Measurements from ENCODE around the gene CTDNEP1.

CTDNEP1 gene

DNA sequence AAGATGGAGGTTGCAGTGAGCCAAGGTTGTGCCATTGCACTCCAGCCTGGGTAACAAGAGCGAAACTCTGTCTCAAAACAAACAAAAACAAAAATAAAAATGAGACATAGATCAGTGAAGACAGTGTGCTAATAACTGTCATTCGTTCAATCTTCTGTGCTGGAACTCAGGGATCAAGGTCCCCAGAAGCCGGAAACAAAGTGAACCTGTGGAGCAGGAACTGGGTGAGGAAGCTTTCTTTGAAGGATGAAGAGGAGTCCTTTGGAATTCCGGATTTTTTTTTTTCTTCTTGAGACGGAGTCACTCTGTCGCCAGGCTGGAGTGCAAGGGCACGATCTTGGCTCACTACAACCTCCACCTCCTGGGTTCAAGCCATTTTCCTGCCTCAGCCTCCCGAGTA, 27.9 kb upstream of the CTDNEP1 start:
- DNase-seq (ENCODE audit: low read depth), result no peak

DNA sequence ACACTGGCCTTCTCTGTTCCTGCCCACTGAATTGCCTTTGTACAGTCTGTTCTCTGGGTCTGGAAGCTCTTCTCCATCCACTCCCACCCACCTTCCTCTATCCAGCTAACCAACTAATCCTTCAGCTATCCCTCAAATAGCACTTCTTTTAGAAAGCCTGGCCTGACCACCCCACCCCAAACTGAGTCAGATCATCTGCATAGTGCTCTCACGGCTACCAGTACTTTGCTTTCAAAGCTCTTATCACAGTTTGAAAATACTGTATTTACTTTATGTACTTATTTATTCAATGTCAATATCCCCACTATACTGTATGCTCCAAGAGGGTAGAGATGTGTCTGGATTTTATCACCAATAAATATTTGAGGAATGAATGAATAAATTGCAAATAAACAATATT, 15.2 kb upstream of the CTDNEP1 start:
- no peak for DNase-seq (ENCODE audit: low read depth)

DNA sequence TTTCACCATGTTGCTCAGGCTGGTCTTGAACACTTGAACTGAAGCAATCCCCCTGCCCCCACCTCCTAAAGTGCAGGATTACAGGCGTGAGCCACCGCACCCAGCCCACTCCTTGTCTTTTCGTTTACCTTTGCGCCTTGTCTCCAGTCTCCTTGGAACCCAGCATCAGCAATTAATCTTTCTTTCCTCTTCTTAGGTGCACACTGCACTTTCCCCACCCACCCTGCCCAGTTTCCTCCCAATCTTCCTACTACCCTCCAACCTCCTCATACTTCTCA, 12.2 kb upstream of the CTDNEP1 start:
- no peak for DNase-seq (ENCODE audit: low read depth)

DNA sequence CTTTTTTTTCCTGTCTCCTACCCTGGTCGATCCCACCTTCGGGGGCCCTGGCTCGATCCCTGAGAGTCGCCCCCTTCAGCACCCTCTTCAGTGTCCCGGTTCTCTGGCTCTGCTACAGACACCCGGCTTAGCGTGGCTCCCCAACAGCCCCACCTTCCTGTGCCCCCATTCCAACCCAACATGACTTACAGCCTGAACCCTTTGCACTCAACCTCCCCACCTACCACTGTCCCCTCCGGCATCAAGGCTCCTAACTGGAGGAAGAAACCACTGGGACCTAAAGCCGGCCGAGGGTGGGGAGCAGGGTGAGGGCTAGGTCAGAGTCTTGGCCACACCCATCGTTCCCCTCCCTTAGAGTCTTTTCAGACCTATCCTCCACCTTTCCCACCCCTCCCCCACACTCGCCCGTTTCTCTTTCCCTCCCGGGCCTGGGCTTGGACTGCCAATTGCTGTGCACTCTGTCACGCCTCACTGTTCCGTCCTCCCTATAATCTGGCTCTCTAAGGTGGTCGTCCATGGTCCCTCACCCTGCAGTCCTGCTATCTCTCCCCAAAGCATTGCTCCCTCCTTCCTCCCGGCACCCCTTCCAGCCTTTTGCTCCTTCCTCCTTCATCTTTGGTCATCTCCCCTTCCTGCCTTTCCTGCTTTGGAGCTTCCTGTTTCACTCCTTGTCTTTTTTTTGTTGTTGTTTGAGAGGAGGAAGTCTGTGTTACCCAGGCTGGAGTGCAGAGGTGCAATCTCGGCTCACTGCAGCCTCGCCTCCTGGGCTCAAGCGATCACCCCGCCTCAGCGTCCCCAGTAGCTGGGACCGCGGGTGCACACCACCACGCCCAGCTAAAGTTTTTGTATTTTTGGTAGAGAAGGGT, 11.6 kb upstream of the CTDNEP1 start:
- DNase-seq (ENCODE audit: low read depth), result no peak

DNA sequence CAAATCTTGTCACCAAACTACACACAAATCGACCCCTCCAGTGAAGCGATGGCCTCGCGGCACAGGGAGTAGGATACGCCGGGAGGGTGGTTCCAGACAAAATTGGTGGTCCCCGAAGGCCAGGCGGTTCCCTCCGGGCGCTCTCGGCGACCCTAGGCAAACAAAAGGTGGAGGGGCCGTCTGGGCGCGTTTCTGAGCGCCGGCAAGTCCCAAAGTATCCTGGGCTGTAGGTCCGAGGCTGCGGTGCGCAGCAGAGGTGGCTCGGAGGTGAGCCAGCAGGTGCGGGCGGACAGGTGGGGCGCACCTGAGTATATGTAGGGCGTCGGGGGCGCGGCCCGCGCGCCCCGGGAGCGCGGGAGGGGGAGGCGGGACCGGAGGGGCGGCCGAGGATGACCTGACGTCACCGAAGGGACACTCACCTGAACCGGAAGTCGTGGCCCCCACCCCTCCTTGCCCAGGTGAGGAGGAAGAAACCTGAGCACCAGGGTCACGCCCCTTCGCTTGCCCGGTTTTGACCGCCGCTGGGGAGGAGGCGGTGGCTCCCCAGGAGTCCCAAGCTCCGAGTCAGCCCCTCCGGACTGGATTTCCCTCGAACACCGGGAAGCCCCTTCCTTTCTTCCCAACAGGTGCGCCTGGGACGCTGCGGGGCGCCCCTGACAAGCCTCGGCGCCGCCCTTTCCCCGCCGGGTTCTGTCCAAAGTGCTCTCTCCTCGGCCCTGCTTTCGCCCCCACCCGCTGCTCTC, 10.8 kb upstream of the CTDNEP1 start, which contains the start of gene CLDN7:
CLDN7 (minus strand) TSS at position 287 of the 743 bp plus-strand sequence. CDS start 435 bp downstream, outside the sequence.
- no peak for DNase-seq (ENCODE audit: low read depth)

DNA sequence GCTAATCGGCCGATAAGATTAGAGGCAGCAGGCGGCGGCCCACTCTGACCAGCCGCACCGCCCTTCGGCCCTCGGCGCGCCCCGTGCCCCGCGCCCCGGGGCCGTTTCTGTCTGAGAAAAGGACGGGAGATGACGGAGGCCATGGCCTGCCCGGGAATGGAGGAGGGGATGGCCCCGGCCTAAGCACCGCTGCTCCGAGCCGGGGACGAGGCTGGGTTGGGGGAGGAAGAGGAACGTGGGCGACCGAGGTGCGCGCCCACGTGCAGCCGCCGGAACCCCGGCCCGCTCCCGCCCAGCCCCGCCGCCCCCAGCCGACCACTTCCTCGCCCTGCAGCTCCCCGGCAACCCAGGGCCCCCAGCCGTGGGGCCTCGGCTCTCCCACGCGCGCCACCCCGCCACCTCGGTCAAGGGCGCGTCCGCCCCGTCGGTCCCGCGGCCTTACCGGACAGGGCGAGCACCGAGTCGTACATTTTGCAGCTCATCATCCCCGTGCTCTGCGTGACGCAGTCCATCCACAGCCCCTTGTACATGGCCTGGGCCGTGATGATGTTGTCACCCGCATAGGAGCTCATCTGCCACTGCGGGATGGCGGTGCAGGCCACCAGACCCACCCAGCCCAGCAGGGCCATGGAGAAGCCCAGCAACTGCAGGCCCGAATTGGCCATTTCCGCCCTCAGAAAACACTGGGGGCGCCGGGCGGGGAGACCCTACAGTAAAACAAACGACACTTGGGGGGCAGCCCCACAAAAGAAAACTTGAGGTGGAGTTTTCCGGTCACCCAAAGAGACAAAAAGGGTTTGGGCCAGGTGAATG, 10.1 kb upstream of the CTDNEP1 start:
- no peak for DNase-seq (ENCODE audit: low read depth)

DNA sequence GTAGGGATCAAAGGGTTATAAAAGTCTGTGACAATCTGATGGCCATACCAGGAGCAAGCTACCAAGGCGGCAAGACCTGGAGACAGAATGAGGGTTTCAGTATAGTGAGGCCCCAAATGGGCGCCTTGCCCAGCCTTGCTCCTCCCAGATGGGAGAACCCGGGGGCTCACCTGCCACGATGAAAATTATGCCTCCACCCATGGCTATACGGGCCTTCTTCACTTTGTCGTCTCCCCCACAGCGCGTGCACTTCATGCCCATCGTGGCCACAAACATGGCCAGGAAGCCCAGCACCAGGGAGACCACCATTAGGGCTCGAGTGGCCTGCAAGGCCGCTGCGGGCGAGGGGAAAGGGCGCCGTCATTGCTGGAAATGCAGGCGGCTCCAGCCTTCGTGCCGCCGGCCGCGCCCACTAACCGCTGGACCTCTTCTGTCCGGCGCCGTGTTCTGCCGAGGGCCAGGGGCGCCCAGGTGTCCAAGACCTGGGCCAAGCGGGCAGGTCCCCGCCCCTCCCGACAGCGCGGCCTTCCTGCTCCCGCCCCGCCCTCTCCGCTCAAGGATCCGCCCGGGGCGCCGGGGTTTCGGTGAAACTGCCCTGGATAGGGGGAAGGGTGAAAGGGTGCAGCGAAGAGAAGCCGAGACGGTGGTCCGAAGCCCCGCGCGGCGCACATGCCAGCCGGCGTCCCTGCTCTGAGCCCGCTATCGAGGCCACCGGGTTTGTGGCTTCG, 9.3 kb upstream of the CTDNEP1 start:
- no peak for DNase-seq (ENCODE audit: low read depth)

DNA sequence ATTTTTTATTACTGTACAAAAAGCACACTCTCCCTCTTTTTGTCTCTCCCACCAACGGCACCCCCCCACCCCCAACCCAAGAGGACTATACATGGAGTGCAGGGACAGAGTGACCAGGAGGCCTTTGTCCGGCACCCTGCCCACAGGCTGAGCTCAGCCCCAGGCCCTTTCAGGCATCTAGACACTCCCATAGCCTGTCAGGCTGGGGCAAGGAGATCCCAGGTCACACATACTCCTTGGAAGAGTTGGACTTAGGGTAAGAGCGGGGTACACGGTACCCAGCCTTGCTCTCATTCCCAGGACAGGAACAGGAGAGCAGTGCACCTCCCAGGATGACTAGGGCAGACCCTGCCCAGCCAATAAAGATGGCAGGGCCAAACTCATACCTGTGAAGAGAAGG, 8.6 kb upstream of the CTDNEP1 start:
- DNase-seq (ENCODE audit: low read depth), result no peak

DNA sequence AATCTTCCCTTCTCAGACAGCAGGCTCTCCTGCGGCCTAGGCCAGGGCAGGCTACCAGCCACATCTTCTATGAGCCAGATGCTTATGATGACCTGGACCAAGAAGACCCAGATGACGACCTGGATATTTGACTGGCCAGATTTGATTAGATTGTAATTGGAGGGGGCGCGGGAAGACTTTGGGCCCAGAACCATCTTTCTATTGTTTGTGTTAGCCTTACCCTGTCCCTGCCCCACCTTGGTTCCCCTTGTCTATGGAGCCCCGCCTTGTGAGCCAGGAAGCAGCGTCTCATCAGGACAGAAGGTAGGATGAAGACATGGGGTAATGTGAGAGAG, 8.0 kb upstream of the CTDNEP1 start:
- DNase-seq (ENCODE audit: low read depth), result no peak

DNA sequence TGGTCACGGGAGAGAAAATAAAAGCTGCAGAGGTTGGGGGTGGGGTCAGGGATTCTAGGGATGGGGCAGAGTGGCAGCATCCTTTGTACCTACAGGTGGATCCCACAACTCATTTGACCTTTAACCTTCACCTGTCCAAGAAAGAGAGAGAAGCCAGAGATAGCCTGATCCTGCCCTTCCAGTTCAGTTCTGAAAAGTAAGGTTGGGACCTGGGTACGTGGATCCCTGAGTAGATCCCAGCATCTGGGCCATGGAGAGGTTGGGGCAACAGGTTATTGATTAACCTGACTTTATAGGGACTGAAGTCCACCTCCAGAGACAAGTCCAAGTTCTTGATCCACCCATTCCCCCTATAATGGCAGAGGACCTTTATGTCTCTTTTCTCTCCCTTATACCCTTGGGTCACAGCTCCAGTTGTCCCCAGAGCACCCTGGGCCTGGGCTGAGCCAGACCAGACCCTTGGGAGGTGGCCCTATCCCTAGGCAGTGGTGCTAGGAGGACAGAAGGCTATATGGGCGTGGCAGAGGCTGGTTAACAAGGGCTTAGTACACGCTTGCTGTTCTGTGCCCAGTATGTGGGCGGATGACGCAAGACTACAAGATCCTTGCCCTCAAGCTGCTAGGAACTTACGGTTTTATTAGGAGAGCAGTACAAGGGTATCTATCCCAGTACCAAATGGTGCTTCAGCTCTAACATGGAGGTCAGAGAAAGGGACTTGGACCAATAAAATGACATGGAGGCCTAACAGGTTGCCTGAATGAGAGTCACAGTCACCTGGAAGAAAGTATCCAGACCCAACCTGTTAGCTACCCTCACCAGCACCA, 7.4 kb upstream of the CTDNEP1 start:
- DNase-seq (ENCODE audit: low read depth), result no peak

DNA sequence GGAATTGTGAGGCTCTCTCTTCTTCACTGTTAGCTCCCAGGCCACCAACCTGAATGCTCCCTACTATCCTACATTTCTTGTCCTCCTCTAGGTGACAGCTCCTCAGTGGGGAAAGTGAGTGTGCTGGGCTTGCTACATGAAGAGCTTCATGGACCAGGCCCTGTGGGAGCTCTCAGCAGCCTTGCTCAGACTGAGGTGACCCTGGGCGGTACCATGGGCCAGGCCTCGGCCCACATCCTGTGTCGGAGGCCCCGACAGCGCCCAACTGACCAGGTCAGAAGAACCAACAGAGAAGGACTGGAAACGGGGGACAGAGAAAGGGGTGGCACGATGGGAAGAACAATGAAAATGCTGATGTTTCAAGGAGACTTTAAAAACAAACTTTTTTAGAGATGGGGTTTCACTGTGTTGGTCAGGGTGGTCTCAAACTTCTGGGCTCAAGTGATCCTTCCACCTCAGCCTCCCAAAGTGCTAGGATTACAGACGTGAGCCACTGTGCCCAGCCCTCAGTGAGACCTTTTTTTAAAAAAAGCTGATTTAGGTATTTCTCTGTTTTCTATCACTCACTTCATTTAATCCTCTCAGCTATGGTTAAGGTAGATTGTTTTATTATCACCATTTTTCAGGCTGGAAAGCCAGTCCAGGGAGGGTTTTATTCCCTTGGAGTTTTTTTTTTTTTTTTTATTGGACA, 5.4 kb upstream of the CTDNEP1 start:
- no peak for DNase-seq (ENCODE audit: low read depth)

DNA sequence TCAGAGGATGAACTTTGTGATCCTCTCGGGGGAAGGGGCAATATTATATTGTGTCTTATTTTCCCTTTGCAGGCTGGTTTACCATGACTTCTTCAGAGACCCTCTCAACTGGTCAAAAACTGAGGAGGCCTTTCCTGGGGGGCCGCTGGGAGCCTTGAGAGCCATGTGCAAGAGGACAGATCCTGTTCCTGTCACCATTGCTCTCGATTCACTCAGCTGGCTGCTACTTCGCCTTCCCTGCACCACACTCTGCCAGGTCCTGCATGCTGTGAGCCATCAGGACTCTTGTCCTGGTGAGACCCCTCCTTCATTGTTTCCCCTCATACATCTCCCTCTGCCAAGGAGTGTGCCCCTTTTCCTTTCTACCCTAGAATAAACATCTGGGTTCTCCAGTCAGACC, 3.0 kb upstream of the CTDNEP1 start:
- DNase-seq (ENCODE audit: low read depth), result no peak

DNA sequence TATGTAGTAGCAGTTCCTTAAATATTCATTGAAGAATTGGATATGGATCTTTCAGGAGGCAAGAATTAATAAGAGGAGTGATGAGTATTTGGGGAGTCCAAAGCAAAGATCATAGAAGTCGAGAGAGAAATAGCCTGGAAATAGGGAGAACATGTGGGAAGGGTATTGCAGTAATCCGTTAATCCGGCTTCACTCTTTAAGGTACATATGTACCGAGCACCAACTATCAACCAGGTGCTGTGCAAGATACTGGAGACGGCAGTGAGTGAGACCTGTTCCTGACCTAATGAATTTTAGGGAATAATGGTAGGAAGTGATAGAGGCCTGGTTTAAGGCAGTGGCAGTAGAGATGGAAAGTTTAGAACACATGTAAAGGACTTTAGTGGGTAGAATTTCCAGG, 1.5 kb upstream of the CTDNEP1 start:
- no peak for DNase-seq (ENCODE audit: low read depth)

DNA sequence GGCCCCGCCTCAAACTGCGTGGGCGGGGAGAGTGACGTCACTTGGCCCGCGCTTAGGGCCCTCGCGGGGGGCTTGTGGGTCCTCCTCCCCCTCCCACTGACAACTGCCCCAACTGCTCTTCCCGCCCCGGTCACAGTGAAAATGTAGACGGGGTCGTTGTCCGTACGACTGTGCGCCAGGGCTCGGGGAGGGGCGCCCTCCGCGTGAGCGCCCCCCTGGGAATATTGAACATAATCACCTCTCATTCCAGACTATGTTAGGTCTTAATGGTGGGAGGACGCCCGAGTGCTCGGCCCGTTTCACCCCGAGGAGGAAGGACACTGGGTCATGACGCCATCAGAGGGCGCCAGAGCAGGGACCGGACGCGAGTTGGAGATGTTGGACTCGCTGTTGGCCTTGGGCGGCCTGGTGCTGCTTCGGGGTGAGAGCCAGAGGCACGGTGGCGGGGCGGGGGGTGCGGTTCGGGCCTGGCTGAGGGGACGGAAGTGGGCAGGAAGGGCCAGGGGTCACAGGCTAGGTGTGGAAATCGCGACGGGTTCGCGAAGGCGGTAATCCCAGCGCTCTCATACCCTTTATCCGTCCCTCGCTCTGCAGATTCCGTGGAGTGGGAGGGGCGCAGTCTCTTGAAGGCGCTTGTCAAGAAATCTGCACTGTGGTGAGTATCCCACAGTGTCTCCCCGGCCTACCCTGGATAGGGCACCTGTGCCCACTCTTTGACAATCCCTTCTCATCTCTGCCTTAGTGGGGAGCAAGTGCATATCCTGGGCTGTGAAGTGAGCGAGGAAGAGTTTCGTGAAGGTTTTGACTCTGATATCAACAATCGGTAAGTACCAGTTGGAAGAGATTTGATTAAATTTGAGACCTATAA, 876 bp upstream of the CTDNEP1 start, which contains the start of gene ELP5:
ELP5 (plus strand) TSS at position 40 of the 868 bp plus-strand sequence; CDS start at position 376, 336 bp downstream.
- peak; percentile 80 for DNase-seq (ENCODE audit: low read depth)

DNA sequence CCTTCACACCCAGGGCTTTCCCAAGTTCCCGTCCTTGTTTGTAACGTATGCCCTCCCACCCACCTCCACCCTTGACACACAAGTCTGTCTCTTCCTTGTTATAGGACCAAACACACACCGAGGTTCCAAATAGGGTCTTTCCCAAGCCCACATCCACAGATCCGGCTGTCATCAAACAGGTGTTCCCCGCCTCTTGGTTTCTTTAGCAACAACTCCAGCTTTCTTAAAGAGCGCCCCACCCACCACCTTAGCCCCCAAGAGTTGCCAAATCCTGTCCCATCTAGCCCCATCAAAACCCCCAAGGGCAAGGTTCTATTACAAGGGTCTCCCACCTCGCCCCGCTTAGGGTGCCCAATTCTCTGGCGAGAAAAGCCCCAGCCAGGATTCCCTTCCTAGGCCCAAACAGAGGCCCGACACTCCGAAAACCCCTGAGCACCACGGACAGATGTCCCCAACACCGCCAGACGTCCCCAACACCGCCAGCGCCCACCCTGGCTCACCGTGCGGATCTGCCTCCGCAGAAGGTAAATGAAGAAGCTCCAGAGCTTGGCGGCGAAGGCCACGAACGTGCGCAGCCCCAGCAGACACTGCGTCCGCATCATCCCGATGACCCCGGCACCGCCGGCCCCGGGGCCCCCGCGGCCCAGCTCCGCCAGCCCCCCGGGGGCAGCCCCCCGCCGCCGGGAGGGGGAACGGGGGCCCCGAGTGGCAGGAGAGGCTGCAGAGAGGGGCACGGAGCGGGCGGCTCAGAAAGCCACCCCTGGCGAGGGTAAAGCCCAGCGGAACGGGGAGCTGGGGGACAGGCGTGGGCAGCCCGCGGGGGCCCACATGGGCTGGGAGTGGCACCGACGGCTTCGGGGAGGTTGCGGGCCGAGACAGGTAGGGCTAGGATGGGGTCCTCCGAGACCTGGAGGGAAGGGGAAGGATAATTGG, 573 bp downstream of the CTDNEP1 start:
- DNase-seq (ENCODE audit: low read depth), result no peak

DNA sequence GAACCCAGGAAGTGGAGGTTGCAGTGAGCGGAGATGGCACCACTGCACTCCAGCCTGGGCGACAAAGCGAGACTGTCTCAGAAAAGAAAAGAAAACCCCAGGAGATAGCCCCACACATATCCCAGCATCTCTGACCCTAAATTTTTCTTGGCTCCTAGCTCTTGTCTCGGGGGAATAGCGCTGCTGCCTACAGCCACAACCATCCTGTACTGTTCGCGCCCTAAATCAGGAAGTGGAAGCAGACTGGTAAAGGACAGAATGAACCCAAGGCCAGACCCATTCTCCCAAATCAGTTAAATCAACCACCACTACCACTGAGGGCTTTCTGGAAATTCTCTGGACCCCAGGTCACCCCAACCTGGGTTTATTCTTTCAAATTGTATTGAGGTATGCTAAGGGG, 1.7 kb downstream of the CTDNEP1 start:
- DNase-seq (ENCODE audit: low read depth), result no peak

DNA sequence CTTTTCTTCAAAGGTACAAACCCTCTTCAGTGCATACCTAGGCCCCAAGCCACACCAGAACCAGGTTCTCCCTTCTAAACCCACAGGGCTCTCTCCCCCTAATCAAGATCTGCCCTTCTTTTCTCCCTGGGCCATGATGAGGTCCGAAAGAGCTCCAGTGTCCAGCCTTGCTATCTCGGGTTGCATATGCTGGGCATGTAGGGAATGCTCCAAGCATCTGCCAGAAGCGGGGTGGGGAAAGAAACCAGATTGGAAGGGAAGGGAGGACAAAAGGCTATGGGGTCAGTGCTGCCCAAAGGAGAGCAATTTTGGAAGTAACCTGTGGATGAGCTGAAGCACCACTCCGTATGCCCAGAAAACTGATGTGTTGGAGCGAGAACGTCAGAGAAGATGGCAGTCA, 2.3 kb downstream of the CTDNEP1 start:
- no peak for DNase-seq (ENCODE audit: low read depth)

DNA sequence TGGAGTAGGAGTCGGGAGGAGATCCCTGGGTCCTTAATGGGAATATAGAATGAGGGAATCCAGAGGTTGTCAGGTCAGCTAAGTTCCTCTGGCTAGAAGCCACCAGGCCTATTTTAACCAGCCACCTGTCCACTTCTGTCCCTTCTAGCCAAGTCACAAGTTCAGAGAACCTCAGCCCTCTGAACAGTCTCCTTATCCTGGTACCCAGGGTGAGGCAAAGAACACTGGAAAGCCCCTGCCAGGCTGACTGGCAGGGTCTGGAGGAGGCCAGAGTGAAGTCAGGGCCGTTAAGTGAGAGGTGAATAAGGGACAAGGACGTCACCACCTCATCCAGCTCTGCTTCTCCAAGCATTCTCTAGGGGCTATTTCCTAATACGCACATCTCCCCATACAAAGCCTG, 2.7 kb downstream of the CTDNEP1 start:
- no peak for DNase-seq (ENCODE audit: low read depth)
